ENCODE measurements around the gene ZCCHC18.

- no peak for TF ChIP-seq POLR2AphosphoS5 (IDR thresholded peaks at IDR 0.05)
- TF ChIP-seq CTCF (IDR thresholded peaks at IDR 0.05), result no peak
Measured at GRCh38 chrX:104134583-104135261, 22.4 kb downstream of the ZCCHC18 start.
